NOMO-1 (cell line): Measurements from ENCODE around the gene ITPR3.

Experiments used
- DNase-seq, 2 experiments: peaks; one replicate each; lab custom pipeline; 2025; ENCODE audit not compliant: unreplicated experiment in 2 of 2; lab: John Stamatoyannopoulos, UW

Gene ITPR3

DNA sequence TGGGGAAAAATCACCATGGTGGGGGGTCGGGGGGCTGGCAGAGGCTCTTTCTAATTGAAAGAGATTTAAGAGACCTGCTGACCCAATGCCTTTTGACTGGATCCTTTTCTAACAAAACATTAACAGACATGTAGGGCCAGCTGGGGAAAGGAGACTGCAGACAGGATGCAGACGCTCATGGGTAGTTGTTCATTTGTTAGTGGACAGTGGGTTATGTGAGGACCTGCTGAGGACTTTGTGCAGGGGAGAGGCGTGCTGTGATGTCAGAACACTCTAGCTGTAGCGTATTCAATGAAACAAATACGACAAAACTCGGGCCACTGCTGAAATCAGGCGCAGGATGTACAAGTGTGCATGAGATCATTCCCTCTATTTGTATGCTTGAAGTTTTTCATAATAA lies 124.4 kb downstream of the ITPR3 start:
- no peak for DNase-seq
